ENCODE results near the gene APC2. TPM values are rescaled to one million over a fixed set of nuclear protein-coding genes. Genes with fewer than 3 reads are reported as not detected.
A peak's percentile ranks its signal among the peaks of the same experiment; 100 is the strongest.

The APC2 gene
- total RNA-seq: 0.17 TPM
- long read RNA-seq, partial matches to known transcripts: 0 of 3 reads
- long read RNA-seq, other reads (novel, unspliced or antisense): 3 of 3 reads

GRCh38 chr19:1449467-1450442 is at the start of gene APC2:
APC2 (plus strand) TSS chr19:1450121; CDS start chr19:1453002, 2,881 bp downstream.
- DNase-seq: peak; percentile 33
- intact Hi-C loops (cut with micrococcal nuclease): no loop called here
- ATAC-seq: no peak

- DNase-seq (peak; percentile 81), ATAC-seq (peak; percentile 80)
- intact Hi-C loops (cut with micrococcal nuclease): no loop called here
Measured at GRCh38 chr19:1400281-1401137, 49.4 kb upstream of the APC2 start.

GRCh38 chr19:1401138-1401888 is 48.6 kb upstream of the APC2 start, which contains the start of gene GAMT:
GAMT (minus strand) TSS chr19:1401542; CDS start chr19:1401476, 66 bp downstream.
- DNase-seq: peak; percentile 82
- ATAC-seq: peak; percentile 79
- intact Hi-C loops (cut with micrococcal nuclease): no loop called here

- DNase-seq (no peak), ATAC-seq (no peak)
- intact Hi-C loops (cut with micrococcal nuclease): no loop called here
Measured at GRCh38 chr19:1401889-1402217, 48.1 kb upstream of the APC2 start.

GRCh38 chr19:1402411-1403070 is 47.4 kb upstream of the APC2 start:
- no peak for ATAC-seq
- DNase-seq: no peak
- intact Hi-C loops (cut with micrococcal nuclease): no loop called here

- ATAC-seq (peak; percentile 89), DNase-seq (peak; percentile 100)
- intact Hi-C loops (cut with micrococcal nuclease): no loop called here
Measured at GRCh38 chr19:1406774-1407527, 43.0 kb upstream of the APC2 start.

- peak; percentile 71 for DNase-seq
- intact Hi-C loops (cut with micrococcal nuclease): no loop called here
Measured at GRCh38 chr19:1407528-1408299, 42.2 kb upstream of the APC2 start, which contains the start of gene DAZAP1. DAZAP1 (plus strand) TSS chr19:1407586; CDS start chr19:1407774, 188 bp downstream.

GRCh38 chr19:1408300-1409203 is 41.4 kb upstream of the APC2 start:
- ATAC-seq (peak; percentile 3), DNase-seq (peak; percentile 77)
- intact Hi-C loops (cut with micrococcal nuclease): no loop called here

More at GRCh38 chr19:1407528-1408299, 42.2 kb upstream of the APC2 start, which contains the start of gene DAZAP1:
- no peak for ATAC-seq

- no peak for ATAC-seq
- no peak for DNase-seq
- intact Hi-C loops (cut with micrococcal nuclease): no loop called here
Measured at GRCh38 chr19:1409204-1410005, 40.5 kb upstream of the APC2 start.

- ATAC-seq: no peak
- DNase-seq: no peak
- intact Hi-C loops (cut with micrococcal nuclease): no loop called here
Measured at GRCh38 chr19:1410136-1410786, 39.7 kb upstream of the APC2 start.

- DNase-seq (no peak), ATAC-seq (no peak)
- intact Hi-C loops (cut with micrococcal nuclease): no loop called here
Measured at GRCh38 chr19:1410789-1411188, 39.1 kb upstream of the APC2 start.

- DNase-seq: peak; percentile 86
- intact Hi-C loops (cut with micrococcal nuclease): no loop called here
- ATAC-seq: peak; percentile 51
Measured at GRCh38 chr19:1411255-1412191, 38.4 kb upstream of the APC2 start.

- intact Hi-C loops (cut with micrococcal nuclease): no loop called here
- ATAC-seq: no peak
- no peak for DNase-seq
Measured at GRCh38 chr19:1412323-1412923, 37.5 kb upstream of the APC2 start.
